ENCODE data around the gene CAV2.
A peak's percentile ranks its signal among the peaks of the same experiment; 100 is the strongest.

CAV2 gene

DNA sequence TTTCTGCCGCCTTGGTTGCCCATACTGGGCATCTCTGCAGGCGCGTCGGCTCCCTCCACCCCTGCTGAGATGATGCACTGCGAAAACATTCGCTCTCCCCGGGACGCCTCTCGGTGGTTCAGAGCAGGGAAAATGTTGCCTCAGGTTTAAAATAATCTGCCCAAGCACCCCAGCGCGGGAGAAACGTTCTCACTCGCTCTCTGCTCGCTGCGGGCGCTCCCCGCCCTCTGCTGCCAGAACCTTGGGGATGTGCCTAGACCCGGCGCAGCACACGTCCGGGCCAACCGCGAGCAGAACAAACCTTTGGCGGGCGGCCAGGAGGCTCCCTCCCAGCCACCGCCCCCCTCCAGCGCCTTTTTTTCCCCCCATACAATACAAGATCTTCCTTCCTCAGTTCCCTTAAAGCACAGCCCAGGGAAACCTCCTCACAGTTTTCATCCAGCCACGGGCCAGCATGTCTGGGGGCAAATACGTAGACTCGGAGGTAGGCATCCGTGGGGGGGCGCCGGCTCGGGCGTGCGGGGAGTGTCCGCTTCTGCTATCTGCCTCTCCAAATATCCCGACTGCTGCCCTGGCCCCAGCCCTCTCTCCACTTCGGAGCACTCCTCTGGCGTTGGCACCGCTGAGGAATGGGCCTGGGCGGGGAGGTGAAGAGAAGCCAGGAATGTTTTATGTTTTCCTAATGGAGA is 25.2 kb downstream of the CAV2 start, which contains the start of gene CAV1:
Gene CAV1, plus strand, starts transcription at position 428 of the 689 bp plus-strand sequence. Its CDS starts 27 bp downstream, at position 455.
- DNase-seq (ENCODE audit: low read depth): peak; percentile 89

DNA sequence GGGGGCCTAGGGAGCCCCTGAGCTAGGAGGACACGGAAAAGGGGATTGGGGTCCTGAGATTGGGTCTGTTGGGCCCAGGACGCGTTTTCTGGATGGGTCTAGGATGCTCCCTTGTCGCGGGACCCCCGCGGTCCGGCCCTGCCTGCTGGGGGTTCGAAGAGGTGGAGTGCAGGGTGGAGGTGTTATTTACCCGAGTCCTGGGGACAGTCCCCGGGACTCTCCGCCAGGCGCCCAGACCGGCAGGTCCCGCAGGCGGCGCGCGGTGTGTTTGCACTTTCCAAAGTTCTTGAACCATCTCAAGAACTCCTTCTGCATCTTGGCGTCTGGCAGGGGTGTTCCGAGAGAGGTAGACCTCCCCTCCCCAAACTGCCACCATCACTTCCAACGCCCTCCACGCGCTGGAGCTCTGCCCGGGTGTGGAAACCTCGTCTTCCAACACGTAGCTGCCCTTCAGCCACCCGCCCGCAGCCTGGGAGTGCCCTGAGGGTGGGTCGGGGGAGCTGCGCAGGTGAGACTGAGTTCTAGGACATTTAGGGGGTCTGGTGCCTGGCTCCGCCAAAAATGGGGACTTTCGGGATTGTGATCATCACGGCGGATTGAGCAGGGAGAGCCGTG is 25.9 kb downstream of the CAV2 start:
- DNase-seq (ENCODE audit: low read depth): no peak

GRCh38 chr7:116525913-116526861 is 26.6 kb downstream of the CAV2 start:
- no peak for DNase-seq (ENCODE audit: low read depth)

DNA sequence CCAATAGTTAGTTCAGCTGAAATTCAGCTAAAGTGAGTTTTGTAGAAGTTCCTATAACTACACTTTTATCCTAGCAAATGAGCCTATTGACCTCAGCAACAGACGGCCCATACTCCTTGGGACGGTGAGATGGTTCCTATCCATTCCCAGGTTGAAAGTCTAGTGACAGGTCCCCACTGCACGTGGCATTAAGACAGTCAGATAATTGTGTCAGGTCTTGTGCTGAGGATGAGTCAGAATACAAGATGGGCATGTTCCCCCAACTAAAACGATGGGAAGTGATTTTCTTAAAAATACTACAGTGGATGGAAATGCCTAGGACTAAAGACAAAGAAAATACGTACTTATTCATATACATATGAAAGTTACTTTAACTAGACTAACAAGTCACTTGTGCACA is 27.4 kb downstream of the CAV2 start:
- DNase-seq (ENCODE audit: low read depth): no peak

DNA sequence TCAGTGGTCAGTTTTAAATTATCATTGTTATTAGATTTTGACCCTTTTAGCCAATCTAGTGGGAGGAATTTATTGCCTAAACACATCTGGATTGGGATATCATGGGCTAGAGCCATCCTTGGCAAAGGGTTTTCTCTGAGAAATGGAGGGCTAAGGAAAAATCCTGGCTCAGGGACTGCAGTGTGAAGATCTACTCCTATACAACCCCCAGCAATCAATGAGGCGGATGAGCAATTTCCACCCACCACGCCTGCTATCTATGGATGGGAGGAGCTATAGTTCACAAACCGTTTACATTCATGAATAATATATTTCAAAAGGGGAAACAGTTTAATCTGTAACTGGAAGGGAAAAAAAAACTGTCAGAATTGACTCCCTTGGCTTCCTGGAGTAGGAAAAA is 28.0 kb downstream of the CAV2 start:
- no peak for DNase-seq (ENCODE audit: low read depth)

DNA sequence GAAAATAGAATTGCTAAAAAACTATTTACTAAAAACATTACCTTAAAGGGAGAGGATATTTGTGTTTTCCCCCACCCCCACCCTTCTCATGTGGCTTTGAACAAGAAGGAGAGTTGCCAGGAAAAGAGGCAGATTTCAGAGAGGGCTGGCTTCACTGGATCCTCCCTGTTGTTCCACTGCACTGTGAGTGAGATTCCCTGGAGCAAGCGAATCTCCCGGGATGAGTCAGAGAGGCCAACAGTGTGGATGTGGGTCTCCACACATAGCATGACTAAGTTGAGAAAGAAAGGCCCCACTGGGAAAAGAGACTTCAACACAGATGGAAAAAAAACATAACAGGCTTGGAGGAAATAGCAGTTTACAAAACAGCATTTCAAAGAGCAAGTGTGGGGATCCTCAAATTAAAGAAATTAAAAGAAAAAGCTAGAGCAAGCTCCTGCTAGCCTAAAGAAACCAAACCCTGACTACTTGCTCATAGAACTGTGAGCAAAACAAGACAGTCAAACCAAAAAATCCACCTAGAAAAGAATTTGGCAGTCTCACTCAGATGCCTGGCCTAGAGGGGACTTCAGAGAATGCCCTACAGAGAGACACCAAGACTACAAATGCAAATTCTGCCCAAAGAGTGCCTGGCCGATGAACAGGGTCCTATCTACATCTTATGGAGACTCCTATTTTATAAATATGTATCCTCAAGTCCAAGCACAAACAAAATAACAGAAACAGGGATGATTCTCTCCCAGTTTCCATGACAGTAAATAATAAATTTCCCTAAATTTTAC is 28.7 kb downstream of the CAV2 start:
- DNase-seq (ENCODE audit: low read depth): peak; percentile 83

GRCh38 chr7:116529250-116529649 is 29.7 kb downstream of the CAV2 start:
- DNase-seq (ENCODE audit: low read depth): no peak

DNA sequence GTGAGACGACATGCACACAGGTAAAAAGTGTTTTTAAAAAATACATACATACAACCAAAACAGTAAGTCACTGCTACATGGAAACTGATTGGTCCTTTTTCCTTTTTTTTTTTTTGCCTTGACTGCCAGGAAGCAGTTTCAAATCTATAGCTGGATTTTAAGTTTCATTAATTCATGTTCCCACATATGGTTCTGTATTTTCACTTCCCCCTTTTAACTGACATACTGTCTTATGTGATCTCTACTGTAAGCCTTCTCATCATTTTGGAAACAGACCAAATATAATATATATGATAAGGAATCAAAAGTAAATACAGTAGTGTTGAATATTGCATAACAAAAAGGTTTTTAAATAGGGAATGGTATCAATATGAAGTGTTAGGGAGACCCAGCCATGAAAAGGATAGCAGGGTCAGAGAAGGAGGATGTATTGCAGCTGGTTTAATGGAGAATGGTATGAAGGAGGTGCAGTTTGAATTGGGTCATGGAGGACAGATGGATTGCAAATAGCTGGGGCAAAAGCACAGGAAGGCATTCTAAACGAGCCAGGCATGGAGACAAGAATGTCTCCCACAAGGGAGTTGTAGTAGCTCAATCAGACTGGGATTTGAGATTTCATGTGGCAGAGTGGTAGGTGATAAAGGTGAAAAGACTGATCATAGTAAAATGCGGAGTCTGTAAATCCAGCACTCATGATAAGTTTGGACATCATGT is 30.7 kb downstream of the CAV2 start:
- DNase-seq (ENCODE audit: low read depth): no peak

GRCh38 chr7:116532102-116532688 is 32.7 kb downstream of the CAV2 start:
- DNase-seq (ENCODE audit: low read depth): no peak

DNA sequence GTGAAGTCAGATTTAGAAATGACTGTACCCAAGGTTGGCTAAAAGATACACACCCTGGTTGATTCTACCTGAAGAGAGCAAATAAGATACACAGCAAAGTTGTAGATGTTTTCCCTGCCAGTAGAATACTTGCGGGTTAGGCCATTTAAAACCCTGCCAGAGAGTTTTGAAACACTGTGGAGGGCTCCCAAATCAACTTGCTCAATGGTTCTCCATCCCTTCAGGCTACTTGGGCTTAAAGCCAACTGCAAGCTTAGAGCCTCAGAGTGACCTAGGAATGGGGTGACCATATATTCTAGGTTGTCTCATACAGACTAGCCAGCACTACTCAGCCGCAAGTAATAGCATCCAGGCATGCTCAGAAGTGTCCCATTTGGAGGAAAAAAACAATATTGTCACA is 35.3 kb downstream of the CAV2 start:
- DNase-seq (ENCODE audit: low read depth): no peak

- DNase-seq (ENCODE audit: low read depth): no peak
Observed at GRCh38 chr7:116535416-116535815, 35.9 kb downstream of the CAV2 start.

GRCh38 chr7:116538138-116538537 is 38.6 kb downstream of the CAV2 start:
- no peak for DNase-seq (ENCODE audit: low read depth)

- DNase-seq (ENCODE audit: low read depth): no peak
Observed at GRCh38 chr7:116539879-116540278, 40.3 kb downstream of the CAV2 start.

DNA sequence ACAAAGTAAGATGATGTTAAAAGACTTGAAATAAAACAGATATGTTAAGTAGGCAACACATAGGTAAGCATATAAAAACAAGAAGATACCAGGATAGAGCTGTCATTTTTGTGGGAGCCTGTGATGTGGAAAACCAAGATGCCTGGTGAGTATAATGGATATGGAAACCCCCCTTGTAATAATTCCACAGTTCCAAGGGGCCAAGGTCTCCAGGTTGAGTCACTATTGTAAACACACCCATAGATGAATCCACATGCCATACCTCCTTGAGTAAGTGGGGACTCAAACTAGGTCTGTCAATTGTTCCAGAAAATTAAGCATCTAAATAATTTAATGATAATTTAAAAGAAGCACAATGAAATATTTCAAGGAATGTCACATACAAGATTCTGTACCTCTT is 41.2 kb downstream of the CAV2 start:
- DNase-seq (ENCODE audit: low read depth): no peak

DNA sequence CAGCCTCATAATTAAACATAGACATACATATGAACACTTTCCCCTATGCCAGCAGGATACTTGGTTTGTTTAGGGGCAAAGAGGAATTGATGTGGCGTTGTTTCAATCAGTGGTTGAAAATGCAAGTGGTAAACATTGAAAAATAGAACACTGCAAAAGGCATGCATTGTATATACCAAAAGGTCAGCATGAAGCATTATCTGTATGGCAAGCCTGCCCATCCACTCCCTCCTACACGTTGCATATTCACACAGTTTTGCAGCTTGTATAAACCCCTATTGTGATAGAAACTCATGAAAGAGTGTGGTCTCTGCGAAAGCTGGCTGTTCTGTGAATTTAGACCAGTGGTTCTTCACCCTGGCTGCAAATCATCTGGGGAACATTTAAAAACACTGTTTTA is 42.4 kb downstream of the CAV2 start:
- DNase-seq (ENCODE audit: low read depth): no peak

GRCh38 chr7:116542618-116543017 is 43.1 kb downstream of the CAV2 start:
- no peak for DNase-seq (ENCODE audit: low read depth)

DNA sequence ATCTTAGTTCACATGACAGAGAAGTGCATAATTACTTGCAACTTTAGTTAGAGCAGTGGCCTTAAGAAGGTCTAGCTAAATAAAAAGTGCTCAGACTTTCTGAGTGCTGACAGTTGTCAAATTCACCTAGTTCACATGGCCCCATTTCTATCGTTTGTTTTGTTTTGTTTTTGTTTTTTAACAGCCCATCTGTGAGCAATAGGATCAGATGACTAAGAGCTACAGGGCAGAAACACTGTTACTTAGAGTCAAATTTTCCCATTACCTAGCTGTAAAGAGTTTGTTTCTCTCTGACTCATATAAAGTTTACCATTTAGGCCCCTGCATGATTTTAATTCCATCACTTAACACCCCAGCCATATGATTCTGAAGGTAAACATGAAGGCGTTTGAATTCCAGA is 44.1 kb downstream of the CAV2 start:
- no peak for DNase-seq (ENCODE audit: low read depth)

DNA sequence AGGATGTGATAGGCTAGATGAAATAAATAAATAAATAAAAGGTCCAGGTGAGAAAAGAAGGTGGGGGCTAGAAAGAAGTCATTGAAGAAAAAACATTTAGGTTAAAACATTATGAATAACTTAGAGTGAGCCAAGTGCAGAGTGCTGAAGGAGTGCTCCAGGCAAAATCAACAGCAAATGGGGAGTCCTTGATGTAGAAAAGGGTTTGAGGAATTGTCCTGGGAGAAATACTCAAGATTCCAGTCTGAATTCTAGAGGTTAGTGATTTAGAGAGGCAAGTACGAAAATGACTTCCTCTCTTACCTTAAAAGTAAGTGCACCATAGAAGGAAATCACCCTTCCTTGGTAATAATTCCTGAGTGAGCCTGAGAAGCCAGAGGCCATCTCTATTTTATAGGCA is 44.9 kb downstream of the CAV2 start:
- DNase-seq (ENCODE audit: low read depth): no peak

DNA sequence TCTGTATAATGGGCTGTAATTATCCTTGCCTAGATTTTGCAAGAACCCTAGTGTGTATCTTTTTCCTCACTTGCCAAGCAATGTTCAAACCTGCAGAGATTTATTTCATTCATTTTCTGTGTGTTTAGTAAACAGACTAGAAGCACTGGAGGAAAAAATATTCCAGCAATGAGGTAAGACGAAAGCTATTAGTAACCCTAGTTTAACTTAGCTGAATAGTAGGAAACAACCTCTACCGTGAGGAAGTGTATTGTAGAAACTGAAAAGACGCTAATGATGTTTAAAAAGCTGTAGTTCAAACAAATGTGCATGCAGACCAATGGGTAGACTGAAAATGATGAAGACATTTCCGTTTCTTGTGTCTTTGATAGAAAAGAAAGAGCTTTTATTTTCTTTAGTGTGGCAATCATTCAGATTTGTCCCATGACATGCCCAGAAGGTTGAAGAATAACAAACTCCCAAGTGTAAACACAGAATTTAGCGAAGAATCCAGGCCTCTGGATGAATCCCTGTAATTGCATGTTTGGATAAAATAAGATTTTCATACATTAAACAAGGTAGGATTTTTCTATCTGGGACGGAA is 46.0 kb downstream of the CAV2 start:
- no peak for DNase-seq (ENCODE audit: low read depth)

GRCh38 chr7:116546054-116546453 is 46.5 kb downstream of the CAV2 start:
- DNase-seq (ENCODE audit: low read depth): no peak

GRCh38 chr7:116546916-116547315 is 47.4 kb downstream of the CAV2 start:
- no peak for DNase-seq (ENCODE audit: low read depth)

Data from HS-5 (cell line).